ENCODE results near the gene ELOVL4.

- TF ChIP-seq, protein P1, sequence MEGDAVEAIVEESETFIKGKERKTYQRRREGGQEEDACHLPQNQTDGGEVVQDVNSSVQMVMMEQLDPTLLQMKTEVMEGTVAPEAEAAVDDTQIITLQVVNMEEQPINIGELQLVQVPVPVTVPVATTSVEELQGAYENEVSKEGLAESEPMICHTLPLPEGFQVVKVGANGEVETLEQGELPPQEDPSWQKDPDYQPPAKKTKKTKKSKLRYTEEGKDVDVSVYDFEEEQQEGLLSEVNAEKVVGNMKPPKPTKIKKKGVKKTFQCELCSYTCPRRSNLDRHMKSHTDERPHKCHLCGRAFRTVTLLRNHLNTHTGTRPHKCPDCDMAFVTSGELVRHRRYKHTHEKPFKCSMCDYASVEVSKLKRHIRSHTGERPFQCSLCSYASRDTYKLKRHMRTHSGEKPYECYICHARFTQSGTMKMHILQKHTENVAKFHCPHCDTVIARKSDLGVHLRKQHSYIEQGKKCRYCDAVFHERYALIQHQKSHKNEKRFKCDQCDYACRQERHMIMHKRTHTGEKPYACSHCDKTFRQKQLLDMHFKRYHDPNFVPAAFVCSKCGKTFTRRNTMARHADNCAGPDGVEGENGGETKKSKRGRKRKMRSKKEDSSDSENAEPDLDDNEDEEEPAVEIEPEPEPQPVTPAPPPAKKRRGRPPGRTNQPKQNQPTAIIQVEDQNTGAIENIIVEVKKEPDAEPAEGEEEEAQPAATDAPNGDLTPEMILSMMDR (IDR thresholded peaks at IDR 0.05): no peak
- no peak for TF ChIP-seq POLR2A (IDR thresholded peaks at IDR 0.05)
Measured at GRCh38 chr6:79971193-79971592, 23.8 kb upstream of the ELOVL4 start.

All from thyroid gland (tissue), 4 donors.